ENCODE data around the gene KCNG4.
"Not testable (repeated sequence)": the region's sequence is repeated elsewhere in the genome, so short reads cannot be mapped to it uniquely, and the experiment has no call there.

The KCNG4 gene

GRCh38 chr16:84214451-84215066, 25.3 kb downstream of the KCNG4 start:
- in situ Hi-C loops (cut with HindIII; ENCODE audit: low sequenced_read_pairs), result no loop called here

- in situ Hi-C loops (cut with HindIII; ENCODE audit: low sequenced_read_pairs), result no loop called here
Observed at GRCh38 chr16:84212631-84213030, 27.2 kb downstream of the KCNG4 start.

GRCh38 chr16:84212154-84212553, 27.7 kb downstream of the KCNG4 start:
- in situ Hi-C loops (cut with HindIII; ENCODE audit: low sequenced_read_pairs), result no loop called here

GRCh38 chr16:84209989-84210388, 29.8 kb downstream of the KCNG4 start:
- in situ Hi-C loops (cut with HindIII; ENCODE audit: low sequenced_read_pairs), result no loop called here

- in situ Hi-C loops (cut with HindIII; ENCODE audit: low sequenced_read_pairs), result no loop called here
Observed at GRCh38 chr16:84207879-84208278, 31.9 kb downstream of the KCNG4 start.

- in situ Hi-C loops (cut with HindIII; ENCODE audit: low sequenced_read_pairs), result no loop called here
Observed at GRCh38 chr16:84207251-84207650, 32.6 kb downstream of the KCNG4 start.

- in situ Hi-C loops (cut with HindIII; ENCODE audit: low sequenced_read_pairs), result no loop called here
Observed at GRCh38 chr16:84205976-84206691, 33.7 kb downstream of the KCNG4 start.

GRCh38 chr16:84205123-84205522, 34.7 kb downstream of the KCNG4 start:
- in situ Hi-C loops (cut with HindIII; ENCODE audit: low sequenced_read_pairs), result not testable (repeated sequence)

GRCh38 chr16:84204551-84204950, 35.3 kb downstream of the KCNG4 start:
- in situ Hi-C loops (cut with HindIII; ENCODE audit: low sequenced_read_pairs), result not testable (repeated sequence)

GRCh38 chr16:84199861-84200260, 40.0 kb downstream of the KCNG4 start:
- in situ Hi-C loops (cut with HindIII; ENCODE audit: low sequenced_read_pairs), result no loop called here

GRCh38 chr16:84199097-84199496, 40.7 kb downstream of the KCNG4 start:
- in situ Hi-C loops (cut with HindIII; ENCODE audit: low sequenced_read_pairs), result no loop called here

- in situ Hi-C loops (cut with HindIII; ENCODE audit: low sequenced_read_pairs), result no loop called here
Observed at GRCh38 chr16:84198401-84198800, 41.4 kb downstream of the KCNG4 start.

- in situ Hi-C loops (cut with HindIII; ENCODE audit: low sequenced_read_pairs), result no loop called here
Observed at GRCh38 chr16:84197466-84198128, 42.2 kb downstream of the KCNG4 start.

GRCh38 chr16:84196727-84197394, 43.0 kb downstream of the KCNG4 start:
- in situ Hi-C loops (cut with HindIII; ENCODE audit: low sequenced_read_pairs), result no loop called here

GRCh38 chr16:84196101-84196500, 43.7 kb downstream of the KCNG4 start:
- in situ Hi-C loops (cut with HindIII; ENCODE audit: low sequenced_read_pairs), result no loop called here

- in situ Hi-C loops (cut with HindIII; ENCODE audit: low sequenced_read_pairs), result no loop called here
Observed at GRCh38 chr16:84195201-84196093, 44.4 kb downstream of the KCNG4 start.

GRCh38 chr16:84194470-84195200, 45.2 kb downstream of the KCNG4 start:
- in situ Hi-C loops (cut with HindIII; ENCODE audit: low sequenced_read_pairs), result no loop called here

- in situ Hi-C loops (cut with HindIII; ENCODE audit: low sequenced_read_pairs), result no loop called here
Observed at GRCh38 chr16:84194018-84194417, 45.8 kb downstream of the KCNG4 start.

GRCh38 chr16:84193480-84193879, 46.3 kb downstream of the KCNG4 start:
- in situ Hi-C loops (cut with HindIII; ENCODE audit: low sequenced_read_pairs), result no loop called here

GRCh38 chr16:84191466-84191865, 48.3 kb downstream of the KCNG4 start:
- in situ Hi-C loops (cut with HindIII; ENCODE audit: low sequenced_read_pairs), result no loop called here
